ENCODE results near the gene CAMK2N2. TPM values are rescaled to one million over a fixed set of nuclear protein-coding genes. Genes with fewer than 3 reads are reported as not detected.

Gene CAMK2N2
- total and polyA plus RNA-seq, 9 of the 15 experiments (the other 6 are each of a cell fraction or from before 2014, with no cell fraction given), result 0.08 to 0.22 (median 0.11) TPM; not detected in 5

- Histone ChIP-seq H3K9me3 (replicated peaks; ENCODE audit: control insufficient read depth, insufficient read depth, low read depth, low read length) (no peaks in the 10 kb centered on the region), H3K4me3 (no peak overlapping the region), H3K9me1 (ENCODE audit: control insufficient read depth, insufficient read depth, low read length) (no peaks in the 10 kb centered on the region), H3K27ac (ENCODE audit: extremely low read depth, low read depth, low read length) (no peak overlapping the region), H3K9ac (ENCODE audit: insufficient read depth in 1 of 2, low read depth in 2 of 2, low read length in 2 of 2) (no peak overlapping the region), H3K36me3 (ENCODE audit: control insufficient read depth, insufficient read depth, low read length) (no peaks in the 10 kb centered on the region), H3K4me2 (ENCODE audit: insufficient read depth, low read length) (no peak overlapping the region), H3K4me1 (replicated peaks in 1 of 2; ENCODE audit: control insufficient read depth in 2 of 2, insufficient read depth in 2 of 2, low read length in 2 of 2) (peaks cover 0 to 8% of the 10 kb centered on the region in 2 experiments; a peak in 1 of 5 replicates), H3K27me3 (ENCODE audit: control insufficient read depth in 2 of 2, insufficient read depth in 2 of 2, low read length in 2 of 2) (peaks cover 38 to 43% of the 10 kb centered on the region in 2 experiments), H4K20me1 (replicated peaks; ENCODE audit: control insufficient read depth, insufficient read depth, low read length) (no peaks in the 10 kb centered on the region; the same call in 1 of the 2 replicates), H3K79me2 (ENCODE audit: control insufficient read depth, insufficient read depth, low read length) (no peaks in the 10 kb centered on the region), H2AFZ (ENCODE audit: low read depth, low read length) (0 out of 2 replicates have a peak overlapping the region, but pooled peaks have one; percentile 24)
- ATAC-seq, result no peak
- intact Hi-C loops (cut with micrococcal nuclease), result no loop called here
- no peak for FAIRE-seq
- BruUV-seq (replicated peaks), result no TSS peak
- ChIA-PET POLR2A (no interaction called here), CTCF (ENCODE audit: low intra/inter-chr PET ratio) (no interaction called here)
- TF ChIP-seq CHD7 (IDR thresholded peaks at IDR 0.05; ENCODE audit: low read depth, low read length) (no peak), ZNF695 (CRISPR knock-in tag; IDR thresholded peaks at IDR 0.05) (no peak), MNT (conservative IDR thresholded peaks at IDR 0.05) (no peak), TEAD1 (CRISPR knock-in tag; IDR thresholded peaks at IDR 0.05) (no peak), CBFB (CRISPR knock-in tag; IDR thresholded peaks at IDR 0.05) (0 out of 2 replicates have a peak, but pooled peaks have one; percentile 24)
- in situ Hi-C loops (cut with MboI), result no loop called here
- WGBS (ENCODE audit: insufficient coverage, low coverage, missing lambda C conversion rate), result 39% methylated on average over 12 of the region's 12 CpGs
- no peak for DNase-seq (ENCODE audit: extremely low read depth in 1 of 4, low spot score in 3 of 4)
These were observed 14.0 kb upstream of the CAMK2N2 start for GRCh38 chr3:184275381-184275701.

All from K562 (cell line).